SK-N-SH treated with all-trans-retinoic acid at 6 μM for 48 hours (cell line): ENCODE results near the gene DCN.

Source experiments
- OSR1 ChIP-seq: fragments of 250-450 bp; sonication (Bioruptor Pico); IDR thresholded peaks from 2 replicates; pipeline ENCODE4 v1.8.0; 2022; ENCODE audit warnings: moderate library complexity, mild to moderate bottlenecking, inconsistent platforms
- PPARA ChIP-seq: fragments of 250-450 bp; sonication (Bioruptor Pico); IDR thresholded peaks from 2 replicates; pipeline ENCODE4 v1.5.0; 2020; ENCODE audit warnings: mild to moderate bottlenecking, borderline replicate concordance
- RARB ChIP-seq: fragments of 250-450 bp; sonication (Bioruptor Pico); IDR thresholded peaks from 2 replicates; pipeline ENCODE4 v1.8.0; 2021; ENCODE audit warnings: mild to moderate bottlenecking, moderate library complexity
- TCF4 ChIP-seq: fragments of 250-450 bp; sonication (Bioruptor Pico); IDR thresholded peaks from 2 replicates; pipeline ENCODE4 v1.8.0; 2021; ENCODE audit warnings: mild to moderate bottlenecking, moderate library complexity, borderline replicate concordance
- ZC3H10 ChIP-seq: fragments of 250-450 bp; sonication (Bioruptor Pico); IDR thresholded peaks from 2 replicates; pipeline ENCODE4 v1.5.1; 2021; ENCODE audit warnings: mild to moderate bottlenecking, moderate library complexity
- TF ChIP-seq, protein P1 (sequence below): fragments of 250-450 bp; sonication (Bioruptor Pico); IDR thresholded peaks from 2 replicates; pipeline ENCODE4 v1.8.0; 2020; ENCODE audit warnings: mild to moderate bottlenecking, moderate library complexity, borderline replicate concordance
- TF ChIP-seq, protein P2 (sequence below): fragments of 250-450 bp; sonication (Bioruptor Pico); IDR thresholded peaks from 2 replicates; pipeline ENCODE4 v1.5.1; 2020; ENCODE audit warnings: low read depth, mild to moderate bottlenecking, moderate library complexity
- TF ChIP-seq, protein P3 (sequence below): fragments of 250-450 bp; sonication (Bioruptor Pico); IDR thresholded peaks from 2 replicates; pipeline ENCODE4 v1.5.0; 2020; ENCODE audit warnings: mild to moderate bottlenecking, moderate library complexity

DNA sequence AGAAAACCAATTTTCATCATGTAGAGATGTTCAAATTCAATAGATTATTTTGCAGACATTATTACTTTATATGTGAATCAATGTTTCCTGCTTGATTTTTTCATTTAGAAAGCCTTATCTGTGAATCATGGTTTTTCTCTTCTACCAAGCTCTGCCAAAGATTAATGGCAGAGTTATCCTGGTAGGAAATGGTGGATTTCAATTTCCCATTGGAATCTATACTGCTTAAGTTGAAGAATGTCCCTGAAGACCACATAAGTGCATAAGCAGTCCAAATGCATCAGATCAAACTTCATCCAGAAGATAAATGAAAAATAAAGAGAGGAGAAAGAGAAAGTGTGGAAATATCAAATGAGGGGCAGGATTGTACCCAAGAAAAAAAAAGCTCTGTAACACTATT, 76.3 kb downstream of the DCN start:
- no peak for TF ChIP-seq TCF4 (CRISPR knock-in tag)
- TF ChIP-seq, protein P1, sequence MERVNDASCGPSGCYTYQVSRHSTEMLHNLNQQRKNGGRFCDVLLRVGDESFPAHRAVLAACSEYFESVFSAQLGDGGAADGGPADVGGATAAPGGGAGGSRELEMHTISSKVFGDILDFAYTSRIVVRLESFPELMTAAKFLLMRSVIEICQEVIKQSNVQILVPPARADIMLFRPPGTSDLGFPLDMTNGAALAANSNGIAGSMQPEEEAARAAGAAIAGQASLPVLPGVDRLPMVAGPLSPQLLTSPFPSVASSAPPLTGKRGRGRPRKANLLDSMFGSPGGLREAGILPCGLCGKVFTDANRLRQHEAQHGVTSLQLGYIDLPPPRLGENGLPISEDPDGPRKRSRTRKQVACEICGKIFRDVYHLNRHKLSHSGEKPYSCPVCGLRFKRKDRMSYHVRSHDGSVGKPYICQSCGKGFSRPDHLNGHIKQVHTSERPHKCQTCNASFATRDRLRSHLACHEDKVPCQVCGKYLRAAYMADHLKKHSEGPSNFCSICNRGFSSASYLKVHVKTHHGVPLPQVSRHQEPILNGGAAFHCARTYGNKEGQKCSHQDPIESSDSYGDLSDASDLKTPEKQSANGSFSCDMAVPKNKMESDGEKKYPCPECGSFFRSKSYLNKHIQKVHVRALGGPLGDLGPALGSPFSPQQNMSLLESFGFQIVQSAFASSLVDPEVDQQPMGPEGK, result no peak
- TF ChIP-seq RARB (CRISPR knock-in tag), result no peak
- TF ChIP-seq PPARA (CRISPR knock-in tag), result no peak
- TF ChIP-seq OSR1, result no peak
- TF ChIP-seq, protein P2, sequence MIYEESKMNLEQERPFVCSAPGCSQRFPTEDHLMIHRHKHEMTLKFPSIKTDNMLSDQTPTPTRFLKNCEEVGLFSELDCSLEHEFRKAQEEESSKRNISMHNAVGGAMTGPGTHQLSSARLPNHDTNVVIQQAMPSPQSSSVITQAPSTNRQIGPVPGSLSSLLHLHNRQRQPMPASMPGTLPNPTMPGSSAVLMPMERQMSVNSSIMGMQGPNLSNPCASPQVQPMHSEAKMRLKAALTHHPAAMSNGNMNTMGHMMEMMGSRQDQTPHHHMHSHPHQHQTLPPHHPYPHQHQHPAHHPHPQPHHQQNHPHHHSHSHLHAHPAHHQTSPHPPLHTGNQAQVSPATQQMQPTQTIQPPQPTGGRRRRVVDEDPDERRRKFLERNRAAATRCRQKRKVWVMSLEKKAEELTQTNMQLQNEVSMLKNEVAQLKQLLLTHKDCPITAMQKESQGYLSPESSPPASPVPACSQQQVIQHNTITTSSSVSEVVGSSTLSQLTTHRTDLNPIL, result no peak
- TF ChIP-seq, protein P3, sequence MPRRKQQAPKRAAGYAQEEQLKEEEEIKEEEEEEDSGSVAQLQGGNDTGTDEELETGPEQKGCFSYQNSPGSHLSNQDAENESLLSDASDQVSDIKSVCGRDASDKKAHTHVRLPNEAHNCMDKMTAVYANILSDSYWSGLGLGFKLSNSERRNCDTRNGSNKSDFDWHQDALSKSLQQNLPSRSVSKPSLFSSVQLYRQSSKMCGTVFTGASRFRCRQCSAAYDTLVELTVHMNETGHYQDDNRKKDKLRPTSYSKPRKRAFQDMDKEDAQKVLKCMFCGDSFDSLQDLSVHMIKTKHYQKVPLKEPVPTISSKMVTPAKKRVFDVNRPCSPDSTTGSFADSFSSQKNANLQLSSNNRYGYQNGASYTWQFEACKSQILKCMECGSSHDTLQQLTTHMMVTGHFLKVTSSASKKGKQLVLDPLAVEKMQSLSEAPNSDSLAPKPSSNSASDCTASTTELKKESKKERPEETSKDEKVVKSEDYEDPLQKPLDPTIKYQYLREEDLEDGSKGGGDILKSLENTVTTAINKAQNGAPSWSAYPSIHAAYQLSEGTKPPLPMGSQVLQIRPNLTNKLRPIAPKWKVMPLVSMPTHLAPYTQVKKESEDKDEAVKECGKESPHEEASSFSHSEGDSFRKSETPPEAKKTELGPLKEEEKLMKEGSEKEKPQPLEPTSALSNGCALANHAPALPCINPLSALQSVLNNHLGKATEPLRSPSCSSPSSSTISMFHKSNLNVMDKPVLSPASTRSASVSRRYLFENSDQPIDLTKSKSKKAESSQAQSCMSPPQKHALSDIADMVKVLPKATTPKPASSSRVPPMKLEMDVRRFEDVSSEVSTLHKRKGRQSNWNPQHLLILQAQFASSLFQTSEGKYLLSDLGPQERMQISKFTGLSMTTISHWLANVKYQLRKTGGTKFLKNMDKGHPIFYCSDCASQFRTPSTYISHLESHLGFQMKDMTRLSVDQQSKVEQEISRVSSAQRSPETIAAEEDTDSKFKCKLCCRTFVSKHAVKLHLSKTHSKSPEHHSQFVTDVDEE (CRISPR knock-in tag), result no peak
- TF ChIP-seq ZC3H10 (CRISPR knock-in tag), result no peak
